ENCODE measurements around the gene POU3F1.

The POU3F1 gene

GRCh38 chr1:38087676-38088075, 41.1 kb upstream of the POU3F1 start:
- no peak for ATAC-seq (ENCODE audit: low read depth)
- H3K4me1 ChIP-seq (ENCODE audit: insufficient read depth, poor library complexity, severe bottlenecking): no peaks in the 10 kb centered on the region
- no peak overlapping the region for H3K4me3 ChIP-seq (ENCODE audit: severe bottlenecking)
- no peaks in the 10 kb centered on the region for H3K27me3 ChIP-seq (ENCODE audit: insufficient read depth, poor library complexity, severe bottlenecking)
- no peak for DNase-seq (ENCODE audit: low spot score)
- H3K27ac ChIP-seq (ENCODE audit: poor library complexity, severe bottlenecking): no peak overlapping the region
- no peak for TF ChIP-seq CTCF (IDR thresholded peaks at IDR 0.05; ENCODE audit: poor library complexity, severe bottlenecking)
- H3K36me3 ChIP-seq (ENCODE audit: low read depth): no peaks in the 10 kb centered on the region
- no peaks in the 10 kb centered on the region for H3K9me3 ChIP-seq (ENCODE audit: severe bottlenecking)

GRCh38 chr1:38085666-38086330, 39.2 kb upstream of the POU3F1 start:
- Histone ChIP-seq H3K9me3 (ENCODE audit: severe bottlenecking) (no peaks in the 10 kb centered on the region), H3K4me3 (ENCODE audit: severe bottlenecking) (no peak overlapping the region), H3K27me3 (ENCODE audit: insufficient read depth, poor library complexity, severe bottlenecking) (no peaks in the 10 kb centered on the region), H3K27ac (ENCODE audit: poor library complexity, severe bottlenecking) (no peak overlapping the region), H3K36me3 (ENCODE audit: low read depth) (no peaks in the 10 kb centered on the region), H3K4me1 (ENCODE audit: insufficient read depth, poor library complexity, severe bottlenecking) (no peaks in the 10 kb centered on the region)
- DNase-seq (ENCODE audit: low spot score) (no peak), ATAC-seq (ENCODE audit: low read depth) (no peak)
- no peak for TF ChIP-seq CTCF (IDR thresholded peaks at IDR 0.05; ENCODE audit: poor library complexity, severe bottlenecking)

GRCh38 chr1:38084700-38085099, 38.1 kb upstream of the POU3F1 start:
- DNase-seq (ENCODE audit: low spot score): no peak
- Histone ChIP-seq H3K4me3 (ENCODE audit: severe bottlenecking) (no peak overlapping the region), H3K4me1 (ENCODE audit: insufficient read depth, poor library complexity, severe bottlenecking) (no peaks in the 10 kb centered on the region), H3K9me3 (ENCODE audit: severe bottlenecking) (no peaks in the 10 kb centered on the region), H3K27ac (ENCODE audit: poor library complexity, severe bottlenecking) (no peak overlapping the region), H3K36me3 (ENCODE audit: low read depth) (no peaks in the 10 kb centered on the region), H3K27me3 (ENCODE audit: insufficient read depth, poor library complexity, severe bottlenecking) (no peaks in the 10 kb centered on the region)
- no peak for ATAC-seq (ENCODE audit: low read depth)
- TF ChIP-seq CTCF (IDR thresholded peaks at IDR 0.05; ENCODE audit: poor library complexity, severe bottlenecking): no peak

- no peak for TF ChIP-seq CTCF (IDR thresholded peaks at IDR 0.05; ENCODE audit: poor library complexity, severe bottlenecking)
- H3K36me3 ChIP-seq (ENCODE audit: low read depth): no peaks in the 10 kb centered on the region
- H3K27ac ChIP-seq (ENCODE audit: poor library complexity, severe bottlenecking): no peak overlapping the region
- no peaks in the 10 kb centered on the region for H3K27me3 ChIP-seq (ENCODE audit: insufficient read depth, poor library complexity, severe bottlenecking)
- H3K9me3 ChIP-seq (ENCODE audit: severe bottlenecking): no peaks in the 10 kb centered on the region
- no peak overlapping the region for H3K4me3 ChIP-seq (ENCODE audit: severe bottlenecking)
- ATAC-seq (ENCODE audit: low read depth) (no peak), DNase-seq (ENCODE audit: low spot score) (no peak)
- H3K4me1 ChIP-seq (ENCODE audit: insufficient read depth, poor library complexity, severe bottlenecking): no peaks in the 10 kb centered on the region
Measured at GRCh38 chr1:38084113-38084512, 37.5 kb upstream of the POU3F1 start.

- H3K27me3 ChIP-seq (ENCODE audit: insufficient read depth, poor library complexity, severe bottlenecking): no peaks in the 10 kb centered on the region
- no peak for DNase-seq (ENCODE audit: low spot score)
- no peaks in the 10 kb centered on the region for H3K9me3 ChIP-seq (ENCODE audit: severe bottlenecking)
- no peak for ATAC-seq (ENCODE audit: low read depth)
- H3K4me1 ChIP-seq (ENCODE audit: insufficient read depth, poor library complexity, severe bottlenecking): no peaks in the 10 kb centered on the region
- no peaks in the 10 kb centered on the region for H3K36me3 ChIP-seq (ENCODE audit: low read depth)
- no peak overlapping the region for H3K27ac ChIP-seq (ENCODE audit: poor library complexity, severe bottlenecking)
- no peak overlapping the region for H3K4me3 ChIP-seq (ENCODE audit: severe bottlenecking)
- TF ChIP-seq CTCF (IDR thresholded peaks at IDR 0.05; ENCODE audit: poor library complexity, severe bottlenecking): no peak
Measured at GRCh38 chr1:38083541-38083940, 36.9 kb upstream of the POU3F1 start.

Data from RWPE2 (cell line).